ENCODE data around the gene RBAK.
A peak's percentile ranks its signal among the peaks of the same experiment; 100 is the strongest.
"Not testable (repeated sequence)": the region's sequence is repeated elsewhere in the genome, so short reads cannot be mapped to it uniquely, and the experiment has no call there.

RBAK gene

DNA sequence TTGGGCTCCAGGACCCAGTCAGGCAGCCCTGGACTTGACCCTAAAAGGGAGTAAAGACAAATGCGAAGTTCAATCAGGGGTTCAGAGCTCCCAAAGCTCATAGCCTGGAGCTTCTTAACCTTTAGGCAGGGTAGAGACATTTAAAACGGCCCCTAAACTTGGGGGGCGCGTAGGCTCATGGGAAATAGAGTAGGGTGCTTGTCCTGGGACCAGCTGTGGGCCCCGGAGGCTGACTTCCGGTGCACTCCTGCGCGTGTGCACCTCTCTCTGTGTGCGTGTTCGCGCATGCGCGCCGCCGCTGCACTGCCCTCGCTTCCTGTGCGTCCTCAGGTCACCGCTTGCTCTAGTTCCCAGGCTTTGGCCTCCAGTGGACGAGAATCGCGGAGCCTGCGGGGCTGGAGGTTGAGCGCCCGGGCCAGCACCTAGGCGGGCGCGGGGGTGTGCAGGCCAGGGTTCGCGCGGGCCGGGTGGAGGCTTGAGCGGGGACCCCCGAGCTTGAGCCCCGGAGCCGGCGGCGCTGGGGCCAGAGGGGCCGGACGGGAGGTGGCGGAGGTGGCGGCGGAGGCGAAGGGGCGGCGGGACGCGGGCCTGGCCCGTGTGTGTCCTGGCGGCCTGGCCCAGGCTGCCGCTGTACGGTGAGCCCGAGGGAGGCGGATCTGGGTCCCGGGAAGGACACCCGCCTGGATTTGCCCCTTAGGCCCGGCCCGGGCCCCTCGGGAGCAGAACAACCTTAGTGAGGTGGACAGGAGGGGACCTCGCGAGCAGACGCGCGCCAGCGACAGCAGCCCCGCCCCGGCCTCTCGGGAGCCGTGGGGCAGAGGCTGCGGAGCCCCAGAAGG is at the start of gene RBAK:
TSS of gene RBAK (plus strand) at position 303 of the 839 bp plus-strand sequence. CDS start 2,217 bp downstream, outside the sequence.
- DNase-seq = peak; percentile 95

- DNase-seq = no peak
These were observed 48.9 kb upstream of the RBAK start for GRCh38 chr7:4996696-4997222.

DNA sequence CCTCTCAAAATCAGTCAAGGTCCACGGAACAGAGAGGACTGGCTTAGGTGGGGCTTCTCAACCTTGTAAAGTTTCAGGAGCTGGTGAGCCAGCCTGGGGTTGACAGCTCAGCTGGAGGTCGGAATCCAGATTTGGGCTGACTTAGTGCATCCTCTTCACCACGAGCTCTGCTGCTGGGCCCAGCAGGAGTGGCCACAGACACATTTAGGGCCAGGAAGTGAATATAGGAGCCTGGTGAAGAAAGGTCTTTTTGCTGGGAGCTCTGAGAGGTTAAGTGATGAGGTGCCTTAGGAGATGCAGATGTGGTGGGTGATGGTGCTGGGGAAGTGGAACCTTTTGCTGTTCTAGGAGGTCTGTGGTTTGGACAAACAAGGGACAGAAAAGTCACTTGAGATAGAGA is 47.4 kb upstream of the RBAK start:
- DNase-seq = no peak

DNA sequence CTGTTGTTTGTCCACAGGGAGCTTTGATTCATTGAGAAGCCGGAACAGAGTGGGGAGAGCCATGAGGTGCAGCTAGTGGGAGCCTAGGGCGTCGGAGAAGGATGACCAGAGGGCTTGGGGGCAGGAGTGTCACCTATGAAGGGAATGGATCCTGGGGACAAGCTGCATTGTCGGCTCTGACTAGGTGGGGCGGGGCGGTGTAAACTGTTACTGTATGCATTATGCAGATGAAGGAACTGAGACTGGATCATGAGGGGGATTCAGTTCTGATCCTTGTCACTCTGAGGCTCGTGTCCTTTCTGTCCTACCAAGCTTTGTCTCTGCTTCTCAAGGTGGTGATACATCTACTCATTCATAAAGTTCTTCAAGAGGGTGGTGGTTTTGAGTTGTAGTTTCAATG is 46.8 kb upstream of the RBAK start:
- no peak for DNase-seq

DNA sequence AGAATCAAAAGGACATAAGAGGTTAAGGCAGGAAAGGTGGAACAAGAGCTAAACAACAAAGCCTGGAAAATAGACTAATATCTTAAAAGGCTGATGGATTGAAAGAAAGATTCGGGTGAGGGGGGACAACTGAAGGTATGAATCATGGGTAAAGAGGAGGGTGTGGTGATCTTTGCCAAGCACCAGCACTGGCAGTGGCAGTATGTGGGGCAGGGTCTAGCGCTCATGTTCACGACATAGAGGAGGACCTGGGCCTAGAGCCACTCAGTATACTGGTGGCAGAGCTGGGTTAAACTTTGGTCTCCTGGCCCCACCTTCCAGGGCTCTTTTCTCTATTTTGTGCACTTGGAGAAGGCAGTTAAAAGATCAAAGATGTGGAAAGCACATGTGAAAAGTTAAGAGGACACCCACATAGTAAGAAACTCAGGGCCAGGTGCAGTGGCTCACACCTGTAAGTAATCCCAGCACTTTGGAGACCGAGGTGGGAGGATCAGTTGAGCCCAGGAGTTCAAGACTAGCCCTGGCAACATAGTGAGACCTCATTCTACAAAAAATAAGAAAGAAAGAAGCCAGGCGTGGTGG is 46.2 kb upstream of the RBAK start:
- DNase-seq = no peak

GRCh38 chr7:5001003-5001402 is 44.7 kb upstream of the RBAK start:
- no peak for DNase-seq

GRCh38 chr7:5001911-5002310 is 43.7 kb upstream of the RBAK start:
- no peak for DNase-seq

DNA sequence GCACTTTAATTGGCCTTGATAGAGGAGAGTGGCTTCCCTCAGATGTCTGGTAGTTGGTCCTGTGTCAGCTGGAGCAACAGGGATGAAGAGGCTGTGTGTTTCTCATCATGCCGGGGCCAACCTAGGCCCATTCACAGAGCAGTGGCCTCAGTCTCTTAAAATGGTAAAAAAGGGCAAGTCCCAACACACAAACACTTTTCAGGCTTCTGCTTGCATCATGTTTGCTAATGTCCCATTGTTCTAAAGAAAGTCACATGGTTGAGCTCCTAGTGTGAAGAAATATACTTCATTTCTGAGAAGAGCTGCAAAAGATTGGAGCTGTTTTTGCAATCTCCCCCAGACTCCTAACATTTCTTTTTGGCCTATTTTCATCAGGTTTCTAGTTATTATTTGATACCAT is 40.6 kb upstream of the RBAK start:
- peak; percentile 9 for DNase-seq

GRCh38 chr7:5012985-5013384 is 32.7 kb upstream of the RBAK start:
- no peak for DNase-seq

DNA sequence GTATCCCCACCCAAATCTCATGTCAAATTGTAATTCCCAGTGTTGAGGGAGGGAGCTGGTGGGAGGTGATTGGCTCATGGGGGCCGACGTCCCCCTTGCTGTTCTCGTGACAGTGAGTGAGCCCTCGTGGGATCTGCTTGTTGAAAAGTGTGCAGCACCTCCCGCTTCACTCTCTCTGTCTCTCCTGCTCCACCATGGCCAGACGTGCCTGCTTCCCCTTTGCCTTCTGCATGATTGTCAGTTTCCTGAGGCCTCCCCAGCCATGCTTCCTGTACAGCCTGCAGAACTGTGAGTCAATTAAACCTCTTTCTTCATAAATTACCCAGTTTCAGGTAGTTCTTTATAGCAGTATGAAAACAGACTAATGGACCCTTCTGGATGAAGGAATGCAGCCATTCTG is 29.7 kb upstream of the RBAK start:
- DNase-seq = not testable (repeated sequence)

GRCh38 chr7:5017626-5018025 is 28.0 kb upstream of the RBAK start:
- not testable (repeated sequence) for DNase-seq

DNA sequence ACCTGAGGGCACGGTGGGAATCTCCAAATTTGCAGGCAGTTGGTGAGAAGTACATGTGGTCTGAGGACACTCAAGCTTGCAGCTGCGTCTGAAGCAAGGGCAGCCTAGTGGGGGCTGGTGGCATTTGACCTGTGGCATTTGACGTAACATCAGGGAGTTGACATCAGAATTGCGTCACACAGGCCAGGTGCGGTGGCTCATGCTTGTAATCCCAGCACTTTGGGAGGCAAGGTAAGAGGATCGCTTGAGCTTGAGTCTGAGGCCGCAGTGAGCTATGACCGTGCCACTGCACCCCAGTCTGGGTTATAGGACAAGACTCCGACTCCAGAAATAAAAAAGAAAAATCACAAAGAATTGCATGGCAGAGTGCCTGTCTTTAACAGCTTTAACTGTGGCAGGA is 25.6 kb upstream of the RBAK start:
- no peak for DNase-seq

DNA sequence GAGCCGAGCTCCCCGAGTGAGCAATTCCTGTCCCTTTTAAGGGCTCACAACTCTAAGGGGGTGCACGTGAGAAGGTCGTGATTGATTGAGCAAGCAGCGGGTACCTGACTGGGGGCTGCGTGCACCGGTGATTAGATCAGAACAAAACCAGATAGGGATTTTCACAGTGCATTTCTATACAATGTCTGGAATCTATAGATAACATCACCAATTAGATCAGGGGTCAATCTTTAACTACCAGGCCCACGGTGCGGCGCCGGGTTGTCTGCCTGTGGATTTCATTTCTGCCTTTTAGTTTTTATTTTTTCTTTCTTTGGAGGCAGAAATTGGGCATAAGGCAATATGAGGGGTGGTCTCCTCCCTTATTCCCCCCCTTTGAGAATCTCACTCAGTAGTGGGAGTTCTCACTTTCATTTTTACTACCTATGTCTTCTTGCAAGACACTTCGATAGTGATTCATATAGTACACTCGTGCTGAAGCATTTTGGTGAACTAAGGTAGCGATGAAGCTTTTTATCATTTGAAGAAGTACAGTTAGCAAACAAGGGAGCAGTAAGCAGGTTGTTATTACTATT is 24.6 kb upstream of the RBAK start:
- not testable (repeated sequence) for DNase-seq

- DNase-seq = not testable (repeated sequence)
These were observed 22.0 kb upstream of the RBAK start for GRCh38 chr7:5023626-5024025.

DNA sequence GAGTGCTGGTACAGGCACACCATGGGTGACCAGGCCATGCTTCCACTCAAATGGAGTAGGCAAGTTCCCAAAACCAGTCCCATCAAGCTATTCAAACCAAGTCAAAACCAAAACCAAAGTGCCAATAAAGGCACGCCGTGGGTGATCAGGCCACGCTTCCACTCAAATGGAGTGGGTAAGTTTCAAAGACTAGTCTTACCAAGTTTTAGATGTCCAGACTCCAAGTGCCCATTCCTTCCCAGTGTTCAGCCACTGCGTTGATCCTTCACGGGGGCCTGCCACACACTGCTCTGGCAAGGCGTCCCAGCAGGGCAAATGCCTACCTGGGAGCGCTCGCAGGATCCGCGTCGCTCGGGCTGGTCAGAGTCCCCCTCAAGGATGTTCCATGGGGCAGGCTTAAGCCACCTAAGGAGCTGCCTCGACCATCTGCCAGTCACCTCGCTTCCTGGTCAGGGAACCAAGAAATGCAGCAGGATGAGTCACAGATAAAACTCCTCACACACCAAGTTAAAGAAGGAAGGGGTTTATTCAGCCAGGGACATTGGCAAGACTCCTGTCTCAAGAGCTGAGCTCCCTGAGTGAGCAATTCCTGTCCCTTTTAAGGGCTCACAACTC is 17.8 kb upstream of the RBAK start:
- not testable (repeated sequence) for DNase-seq

DNA sequence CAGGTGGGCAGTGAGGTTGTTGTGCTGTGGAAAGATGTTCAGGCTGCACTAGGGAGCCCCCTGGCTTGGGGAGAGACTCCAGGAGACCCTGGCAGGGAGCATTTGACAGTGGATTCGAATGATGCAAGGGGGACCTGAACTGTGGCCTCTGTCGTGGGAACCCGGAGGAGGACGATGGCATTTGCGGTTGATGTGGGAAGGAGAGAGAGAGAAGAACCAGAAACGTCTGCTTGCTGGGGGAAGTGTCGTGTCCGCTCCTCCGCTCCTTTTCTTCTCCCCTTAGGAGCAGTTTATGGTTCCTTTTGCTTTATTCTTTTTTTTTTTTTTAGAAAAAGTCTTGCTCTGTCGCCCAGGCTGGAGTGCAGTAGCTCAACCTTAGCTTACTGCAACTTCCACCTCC is 12.5 kb upstream of the RBAK start:
- not testable (repeated sequence) for DNase-seq

DNA sequence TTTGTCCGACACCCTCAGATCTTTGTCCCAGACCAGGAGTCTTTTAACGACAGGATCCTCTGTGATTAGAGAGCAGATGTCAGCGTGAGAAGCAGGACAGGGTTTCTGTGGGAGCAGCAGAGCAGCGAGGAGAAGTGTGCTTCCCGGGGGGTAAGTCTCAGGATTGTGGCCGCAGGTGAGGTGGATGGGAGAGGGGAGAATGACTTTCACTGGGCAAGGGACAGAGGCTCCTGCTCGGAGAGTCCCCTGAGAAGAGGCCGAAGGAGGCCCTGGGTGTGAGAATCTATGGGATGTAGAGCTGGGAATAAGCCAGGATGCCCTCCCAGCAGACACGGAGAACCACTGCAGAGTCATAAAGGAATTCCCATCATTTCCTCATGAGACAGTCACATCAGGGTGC is 10.4 kb upstream of the RBAK start:
- DNase-seq = no peak

DNA sequence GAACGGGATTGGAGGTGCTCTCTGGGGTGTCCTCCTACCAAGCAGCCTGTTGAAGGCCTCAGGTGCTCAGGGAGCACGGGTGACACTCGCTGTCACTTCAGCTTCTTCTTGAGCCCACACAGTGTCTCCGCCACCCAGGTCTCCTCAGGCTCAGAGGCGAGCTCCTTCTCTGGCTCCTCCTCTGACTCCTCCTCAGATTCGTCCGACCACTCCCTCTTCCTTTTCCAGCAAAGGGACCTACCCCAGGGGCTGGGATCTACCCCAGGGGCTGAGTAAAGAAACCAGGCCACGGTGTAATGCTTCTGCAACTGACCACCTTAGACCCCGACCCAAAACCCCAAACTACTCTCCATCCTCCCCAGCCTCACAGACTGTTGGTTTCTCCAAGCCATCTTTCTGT is 9.2 kb upstream of the RBAK start:
- no peak for DNase-seq

GRCh38 chr7:5041047-5041446 is 4.6 kb upstream of the RBAK start:
- DNase-seq = no peak

DNA sequence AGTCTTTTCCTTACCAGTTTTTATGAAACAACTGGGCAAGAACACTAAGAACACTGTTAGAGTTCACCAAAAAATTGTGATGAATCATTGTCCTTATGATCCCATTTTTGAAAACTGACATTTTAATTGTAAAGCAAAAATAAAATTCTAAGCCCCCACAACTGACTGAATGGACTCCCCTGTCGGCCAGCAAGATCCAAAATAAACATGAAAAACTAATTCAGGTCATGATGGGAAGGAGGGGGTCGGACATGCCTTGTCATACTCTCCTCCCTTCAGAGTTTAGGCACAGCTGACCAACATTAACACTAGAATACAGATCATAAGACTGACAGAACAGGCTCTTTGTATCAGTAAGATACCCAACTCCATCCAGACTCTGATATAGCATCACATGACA is 2.0 kb upstream of the RBAK start:
- DNase-seq = no peak

DNA sequence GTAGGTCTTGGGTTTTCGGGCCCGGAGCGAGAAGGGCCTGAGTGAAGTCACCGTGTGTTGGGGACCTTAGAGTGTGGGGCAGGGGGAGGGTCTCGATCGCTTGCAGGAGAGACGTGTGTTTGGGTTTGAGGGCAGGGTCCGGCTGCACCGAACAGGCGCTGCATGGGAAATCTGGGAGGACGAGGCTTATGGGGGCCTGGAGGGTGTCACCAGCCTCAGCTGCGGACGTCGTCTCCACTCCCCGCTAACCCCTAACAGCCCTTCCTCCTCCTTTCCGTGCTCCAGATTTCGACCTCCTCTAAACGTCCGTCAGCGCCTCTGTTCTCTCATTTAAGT is 705 bp downstream of the RBAK start:
- DNase-seq = peak; percentile 9

DNA sequence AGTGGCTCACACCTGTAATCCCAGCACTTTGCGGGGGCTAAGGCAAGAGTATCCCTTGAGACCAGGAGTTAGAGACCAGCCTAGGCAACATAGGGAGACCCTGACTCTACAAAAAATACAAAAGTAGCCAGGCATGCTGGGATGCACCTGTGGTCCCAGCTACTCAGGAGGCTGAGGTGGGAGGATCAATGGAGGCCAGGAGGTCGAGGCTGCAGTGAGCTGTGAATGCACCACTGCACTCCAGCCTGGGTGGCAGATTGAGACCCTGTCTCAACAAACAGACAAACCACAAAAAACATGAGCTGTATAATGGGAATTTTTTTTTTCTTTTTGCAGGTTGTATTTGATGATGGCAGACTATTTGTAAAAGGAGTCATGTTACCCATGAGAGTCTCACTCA is 1.5 kb downstream of the RBAK start:
- DNase-seq = not testable (repeated sequence)

DNA sequence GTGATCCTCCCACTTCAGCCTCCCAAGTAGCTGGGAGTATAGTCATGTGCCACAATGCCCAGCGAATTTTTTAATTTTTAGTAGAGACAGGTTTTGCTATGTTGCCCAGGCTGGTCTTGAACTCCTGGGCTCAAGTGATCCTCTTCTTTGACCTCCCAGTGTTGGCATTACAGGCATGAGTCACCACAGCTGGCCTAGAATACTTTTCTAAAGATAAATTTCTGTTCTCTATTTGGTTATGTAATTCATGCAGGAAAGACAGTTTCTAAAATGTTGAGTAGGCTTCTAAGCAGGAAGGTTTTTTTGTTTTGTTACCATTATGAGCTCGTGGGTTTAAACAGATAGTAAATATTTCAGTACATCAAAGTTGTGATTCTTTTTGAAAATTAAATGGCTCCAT is 5.0 kb downstream of the RBAK start:
- DNase-seq = peak; percentile 55

DNA sequence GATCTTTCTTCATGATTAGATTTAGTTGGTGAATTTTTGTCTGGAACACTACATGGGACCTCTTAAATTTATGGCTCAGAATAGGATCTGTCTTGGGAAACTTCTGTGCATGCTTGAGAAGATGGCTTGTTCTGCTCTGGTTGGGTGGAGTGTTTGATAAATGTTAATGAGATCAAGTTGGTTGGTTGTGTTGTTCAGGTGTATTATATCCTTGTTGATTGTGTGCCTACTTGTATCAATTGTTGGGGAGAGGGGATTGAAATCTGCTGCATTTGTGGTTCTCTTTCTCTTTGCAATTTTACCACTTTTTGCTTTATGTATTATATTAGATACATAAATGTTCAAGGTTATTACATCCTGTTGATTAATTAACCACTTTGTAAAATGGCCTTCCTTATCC is 6.1 kb downstream of the RBAK start:
- not testable (repeated sequence) for DNase-seq

All from inflammatory macrophage treated with lipopolysaccharide for 4 hours (primary cell).